HepG2 (cell line): ENCODE data around the gene ABHD12. TPM values are rescaled to one million over a fixed set of nuclear protein-coding genes. Genes with fewer than 3 reads are reported as not detected.

Experiments
- BHLHE40 ChIP-seq: IDR thresholded peaks from 2 replicates; pipeline ENCODE4 v1.6.1; 2011; ENCODE audit warnings: low read length, improper control_type of control experiment
- CHCHD3 ChIP-seq: sonication (generic); formaldehyde crosslinking; IDR thresholded peaks from 2 replicates; pipeline ENCODE4 v1.8.0; 2022; ENCODE audit warnings: mild to moderate bottlenecking, missing genetic modification reagents, moderate library complexity
- EED ChIP-seq: sonication (generic); formaldehyde crosslinking; IDR thresholded peaks from 2 replicates; pipeline ENCODE4 v1.5.0; 2020; ENCODE audit warnings: mild to moderate bottlenecking, missing genetic modification reagents
- FOXA3 ChIP-seq: IDR thresholded peaks from 2 replicates; pipeline ENCODE4 v1.6.1; 2016; ENCODE audit warnings: missing genetic modification reagents, missing compliant biosample characterization
- GTF3A ChIP-seq: sonication (generic); formaldehyde crosslinking; conservative IDR thresholded peaks from 2 replicates; pipeline ENCODE4 v1.4.0; 2020; ENCODE audit warnings: mild to moderate bottlenecking, missing genetic modification reagents
- IKZF4 ChIP-seq: sonication (generic); formaldehyde crosslinking; IDR thresholded peaks from 2 replicates; pipeline ENCODE4 v1.5.1; 2020; ENCODE audit warnings: borderline replicate concordance, mild to moderate bottlenecking, low read depth, missing genetic modification reagents; ENCODE audit errors: not compliant biosample characterization
- PAX8 ChIP-seq: sonication (generic); formaldehyde crosslinking; IDR thresholded peaks from 2 replicates; pipeline ENCODE4 v1.8.0; 2022; ENCODE audit warnings: mild to moderate bottlenecking, missing genetic modification reagents, borderline replicate concordance
- PLRG1 ChIP-seq: fragments of 450-650 bp; conservative IDR thresholded peaks from 2 replicates; pipeline ENCODE4 v1.6.1; 2016
- RBM22 ChIP-seq: fragments of 200-400 bp; formaldehyde crosslinking; optimal IDR thresholded peaks from 2 replicates; pipeline ENCODE3; 2017; ENCODE audit warnings: mild to moderate bottlenecking, low read length, moderate library complexity
- ZFP41 ChIP-seq: sonication (generic); formaldehyde crosslinking; IDR thresholded peaks from 2 replicates; pipeline ENCODE4 v1.4.0; 2020; ENCODE audit warnings: mild to moderate bottlenecking, missing genetic modification reagents, borderline replicate concordance
- ZNF501 ChIP-seq: sonication (generic); formaldehyde crosslinking; IDR thresholded peaks from 2 replicates; pipeline ENCODE4 v1.5.1; 2020; ENCODE audit warnings: mild to moderate bottlenecking, moderate library complexity, missing genetic modification reagents
- ZNF549 ChIP-seq: sonication (generic); formaldehyde crosslinking; IDR thresholded peaks from 2 replicates; pipeline ENCODE4 v1.5.0; 2020; ENCODE audit warnings: missing genetic modification reagents
- polyA plus RNA-seq, 8 experiments: library from polyadenylated mRNA; depleted of rRNA in 3 of 8; stranded (reverse) in 7 of 8; unstranded in 1 of 8; fragments of >200 nt; fragmentation: Illumina TruSeq in 4 of 8; extraction: Trizol in 4 of 8; gene quantifications; 2 replicates each; pipeline versions ENCODE4 v1.2.1 to v1.2.3, GENCODE V29; 2011 to 2016; ENCODE audit warnings: low read depth in 4 of 8, missing spikeins in 1 of 8, mixed read lengths in 1 of 8; ENCODE audit not compliant: insufficient read depth in 1 of 8
- total RNA-seq, 5 experiments: library from RNA; depleted of rRNA; stranded (reverse); fragments of >200 nt; fragmentation: Illumina TruSeq; extraction: Trizol; gene quantifications; 2 replicates each; pipeline ENCODE4 v1.2.3, GENCODE V29; 2016; ENCODE audit warnings: low read depth in 1 of 5
- TF ChIP-seq, protein P1 (sequence below): sonication (generic); IDR thresholded peaks from 2 replicates; pipeline ENCODE4 v1.6.1; 2016; ENCODE audit warnings: low read depth, borderline replicate concordance
- TF ChIP-seq, protein P2 (sequence below): sonication (generic); formaldehyde crosslinking; IDR thresholded peaks from 2 replicates; pipeline ENCODE4 v1.8.0; 2022; ENCODE audit warnings: mild to moderate bottlenecking, missing genetic modification reagents, moderate library complexity
- TF ChIP-seq, protein P3 (sequence below): sonication (generic); formaldehyde crosslinking; IDR thresholded peaks from 2 replicates; pipeline ENCODE4 v1.8.1; 2022; ENCODE audit warnings: low read depth, mild to moderate bottlenecking, missing genetic modification reagents
- TF ChIP-seq, protein P4 (sequence below), 2 experiments: sonication (generic) in 1 of 2; formaldehyde crosslinking in 1 of 2; IDR thresholded peaks; 2 replicates each; pipeline versions ENCODE4 v1.5.1 to v1.6.1; 2011 to 2020; ENCODE audit warnings: borderline replicate concordance in 1 of 2, low read depth in 1 of 2, low read length in 1 of 2, mild to moderate bottlenecking in 1 of 2, missing genetic modification reagents in 1 of 2, moderate library complexity in 1 of 2

The ABHD12 gene
- total and polyA plus RNA-seq, 2 of the 13 experiments (the other 11 are each of a cell fraction or from before 2014, with no cell fraction given) = 23.5 to 72.1 TPM

DNA sequence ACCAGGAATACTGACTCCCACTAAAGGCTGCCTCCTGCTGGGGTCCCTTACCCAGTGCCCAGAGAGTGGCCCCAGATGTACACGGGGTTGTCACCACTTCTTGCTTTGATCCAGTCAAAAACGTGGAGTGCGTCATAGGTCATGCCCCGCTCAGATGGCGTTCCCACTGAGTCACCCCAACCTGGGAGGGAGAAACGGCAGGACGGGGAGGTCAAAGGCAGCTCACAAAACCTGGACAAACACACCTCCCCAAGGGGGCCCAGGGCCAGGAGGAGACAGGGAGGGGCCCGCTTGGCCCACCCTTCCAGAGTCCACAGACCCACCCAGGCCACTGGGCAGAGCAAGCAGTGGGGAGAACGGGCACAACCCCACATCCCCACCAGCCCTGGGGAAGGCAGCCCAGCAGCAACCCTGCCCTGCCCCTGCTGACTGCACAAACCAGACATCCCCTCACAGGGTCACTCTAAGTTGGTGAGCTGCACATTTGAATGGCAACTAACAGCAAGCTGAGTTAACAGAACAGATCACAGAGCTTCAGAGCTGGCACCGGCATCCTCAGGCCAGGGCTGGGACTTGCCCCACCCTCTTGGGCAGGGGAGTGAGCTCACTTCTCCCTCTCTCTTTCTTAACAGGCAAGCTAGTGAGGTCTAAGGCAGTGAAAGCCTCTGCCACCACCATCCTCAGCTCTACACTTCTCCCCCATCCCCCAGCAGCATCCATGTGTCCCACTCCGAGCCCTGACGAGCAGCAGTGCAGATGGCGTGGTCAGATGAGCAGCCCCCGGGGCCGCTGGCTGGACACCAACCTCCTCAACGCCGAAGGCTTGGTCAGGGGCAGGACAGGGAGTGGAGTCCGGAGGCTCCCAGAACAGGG lies 81.0 kb downstream of the ABHD12 start (continued):
- TF ChIP-seq, protein P1, sequence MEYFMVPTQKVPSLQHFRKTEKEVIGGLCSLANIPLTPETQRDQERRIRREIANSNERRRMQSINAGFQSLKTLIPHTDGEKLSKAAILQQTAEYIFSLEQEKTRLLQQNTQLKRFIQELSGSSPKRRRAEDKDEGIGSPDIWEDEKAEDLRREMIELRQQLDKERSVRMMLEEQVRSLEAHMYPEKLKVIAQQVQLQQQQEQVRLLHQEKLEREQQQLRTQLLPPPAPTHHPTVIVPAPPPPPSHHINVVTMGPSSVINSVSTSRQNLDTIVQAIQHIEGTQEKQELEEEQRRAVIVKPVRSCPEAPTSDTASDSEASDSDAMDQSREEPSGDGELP = peak; percentile 83; the same call in 1 of the 2 replicates
- TF ChIP-seq GTF3A (0 out of 2 replicates have a peak, but pooled peaks have one; percentile 57), CHCHD3 (CRISPR knock-in tag) (no peak), ZFP41 (CRISPR knock-in tag) (no peak), PAX8 (no peak), ZNF501 (CRISPR knock-in tag) (peak; percentile 79; the same call in 1 of the 2 replicates), IKZF4 (CRISPR knock-in tag) (no peak), BHLHE40 (peak; percentile 75; the same call in 1 of the 2 replicates), PLRG1 (no peak), FOXA3 (CRISPR knock-in tag) (peak; percentile 41; the same call in 1 of the 2 replicates), EED (CRISPR knock-in tag) (no peak), ZNF549 (CRISPR knock-in tag) (no peak), RBM22 (no peak)
- TF ChIP-seq, protein P2, sequence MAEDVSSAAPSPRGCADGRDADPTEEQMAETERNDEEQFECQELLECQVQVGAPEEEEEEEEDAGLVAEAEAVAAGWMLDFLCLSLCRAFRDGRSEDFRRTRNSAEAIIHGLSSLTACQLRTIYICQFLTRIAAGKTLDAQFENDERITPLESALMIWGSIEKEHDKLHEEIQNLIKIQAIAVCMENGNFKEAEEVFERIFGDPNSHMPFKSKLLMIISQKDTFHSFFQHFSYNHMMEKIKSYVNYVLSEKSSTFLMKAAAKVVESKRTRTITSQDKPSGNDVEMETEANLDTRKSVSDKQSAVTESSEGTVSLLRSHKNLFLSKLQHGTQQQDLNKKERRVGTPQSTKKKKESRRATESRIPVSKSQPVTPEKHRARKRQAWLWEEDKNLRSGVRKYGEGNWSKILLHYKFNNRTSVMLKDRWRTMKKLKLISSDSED (CRISPR knock-in tag) = 0 out of 2 replicates have a peak, but pooled peaks have one; percentile 35
- TF ChIP-seq, protein P3, sequence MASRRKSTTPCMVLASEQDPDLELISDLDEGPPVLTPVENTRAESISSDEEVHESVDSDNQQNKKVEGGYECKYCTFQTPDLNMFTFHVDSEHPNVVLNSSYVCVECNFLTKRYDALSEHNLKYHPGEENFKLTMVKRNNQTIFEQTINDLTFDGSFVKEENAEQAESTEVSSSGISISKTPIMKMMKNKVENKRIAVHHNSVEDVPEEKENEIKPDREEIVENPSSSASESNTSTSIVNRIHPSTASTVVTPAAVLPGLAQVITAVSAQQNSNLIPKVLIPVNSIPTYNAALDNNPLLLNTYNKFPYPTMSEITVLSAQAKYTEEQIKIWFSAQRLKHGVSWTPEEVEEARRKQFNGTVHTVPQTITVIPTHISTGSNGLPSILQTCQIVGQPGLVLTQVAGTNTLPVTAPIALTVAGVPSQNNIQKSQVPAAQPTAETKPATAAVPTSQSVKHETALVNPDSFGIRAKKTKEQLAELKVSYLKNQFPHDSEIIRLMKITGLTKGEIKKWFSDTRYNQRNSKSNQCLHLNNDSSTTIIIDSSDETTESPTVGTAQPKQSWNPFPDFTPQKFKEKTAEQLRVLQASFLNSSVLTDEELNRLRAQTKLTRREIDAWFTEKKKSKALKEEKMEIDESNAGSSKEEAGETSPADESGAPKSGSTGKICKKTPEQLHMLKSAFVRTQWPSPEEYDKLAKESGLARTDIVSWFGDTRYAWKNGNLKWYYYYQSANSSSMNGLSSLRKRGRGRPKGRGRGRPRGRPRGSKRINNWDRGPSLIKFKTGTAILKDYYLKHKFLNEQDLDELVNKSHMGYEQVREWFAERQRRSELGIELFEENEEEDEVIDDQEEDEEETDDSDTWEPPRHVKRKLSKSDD (CRISPR knock-in tag) = 0 out of 2 replicates have a peak, but pooled peaks have one; percentile 37
- TF ChIP-seq, protein P4, sequence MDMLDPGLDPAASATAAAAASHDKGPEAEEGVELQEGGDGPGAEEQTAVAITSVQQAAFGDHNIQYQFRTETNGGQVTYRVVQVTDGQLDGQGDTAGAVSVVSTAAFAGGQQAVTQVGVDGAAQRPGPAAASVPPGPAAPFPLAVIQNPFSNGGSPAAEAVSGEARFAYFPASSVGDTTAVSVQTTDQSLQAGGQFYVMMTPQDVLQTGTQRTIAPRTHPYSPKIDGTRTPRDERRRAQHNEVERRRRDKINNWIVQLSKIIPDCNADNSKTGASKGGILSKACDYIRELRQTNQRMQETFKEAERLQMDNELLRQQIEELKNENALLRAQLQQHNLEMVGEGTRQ (IDR thresholded peaks at IDR 0.05; ENCODE audit: low read depth, low read length) = no peak
- TF ChIP-seq, protein P4 (CRISPR knock-in tag; IDR thresholded peaks at IDR 0.05; ENCODE audit: borderline replicate concordance) = no peak
